ENCODE data around the gene ENPP7.

DNA sequence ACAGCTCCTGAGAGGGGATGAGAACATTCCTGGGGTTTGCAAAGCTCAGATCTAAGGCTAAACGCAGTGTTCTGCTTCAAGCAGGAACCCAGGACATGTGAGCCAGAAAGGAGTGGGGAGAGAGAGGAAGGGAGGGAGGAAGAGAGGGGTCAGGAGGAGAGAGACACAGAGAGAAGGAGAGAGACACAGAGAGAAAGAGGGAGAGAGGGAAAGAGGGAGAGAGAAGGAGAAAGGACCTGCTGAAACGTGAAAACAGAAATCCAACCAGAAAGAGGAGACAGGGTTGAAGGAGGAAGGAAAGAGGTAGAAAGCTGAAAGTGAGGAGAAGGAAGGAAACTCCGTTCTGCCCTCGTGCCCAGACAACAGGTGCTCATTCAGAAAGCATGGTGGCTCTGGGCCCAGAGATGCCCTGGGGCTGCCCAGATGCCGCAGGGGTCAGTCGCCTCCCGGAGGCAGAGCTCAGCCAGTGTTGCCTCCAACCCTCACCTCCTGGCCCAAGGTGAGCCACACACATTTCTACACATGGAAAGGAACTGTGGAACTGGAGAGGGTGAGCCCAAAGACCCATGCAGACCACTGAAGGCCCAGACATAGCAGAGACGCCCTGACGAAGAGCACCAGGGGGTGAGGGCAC is 49.0 kb upstream of the ENPP7 start:
- TF ChIP-seq, protein P1, sequence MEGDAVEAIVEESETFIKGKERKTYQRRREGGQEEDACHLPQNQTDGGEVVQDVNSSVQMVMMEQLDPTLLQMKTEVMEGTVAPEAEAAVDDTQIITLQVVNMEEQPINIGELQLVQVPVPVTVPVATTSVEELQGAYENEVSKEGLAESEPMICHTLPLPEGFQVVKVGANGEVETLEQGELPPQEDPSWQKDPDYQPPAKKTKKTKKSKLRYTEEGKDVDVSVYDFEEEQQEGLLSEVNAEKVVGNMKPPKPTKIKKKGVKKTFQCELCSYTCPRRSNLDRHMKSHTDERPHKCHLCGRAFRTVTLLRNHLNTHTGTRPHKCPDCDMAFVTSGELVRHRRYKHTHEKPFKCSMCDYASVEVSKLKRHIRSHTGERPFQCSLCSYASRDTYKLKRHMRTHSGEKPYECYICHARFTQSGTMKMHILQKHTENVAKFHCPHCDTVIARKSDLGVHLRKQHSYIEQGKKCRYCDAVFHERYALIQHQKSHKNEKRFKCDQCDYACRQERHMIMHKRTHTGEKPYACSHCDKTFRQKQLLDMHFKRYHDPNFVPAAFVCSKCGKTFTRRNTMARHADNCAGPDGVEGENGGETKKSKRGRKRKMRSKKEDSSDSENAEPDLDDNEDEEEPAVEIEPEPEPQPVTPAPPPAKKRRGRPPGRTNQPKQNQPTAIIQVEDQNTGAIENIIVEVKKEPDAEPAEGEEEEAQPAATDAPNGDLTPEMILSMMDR (optimal IDR thresholded peaks at IDR 0.05 in 1 of 3, IDR thresholded peaks at IDR 0.05 in 1 of 3, conservative IDR thresholded peaks at IDR 0.05 in 1 of 3; ENCODE audit: extremely low read depth in 1 of 3, insufficient read depth in 2 of 3, low read length in 3 of 3), result no peak
- no peak for TF ChIP-seq EZH2 (IDR thresholded peaks at IDR 0.05; ENCODE audit: low read length)
